ENCODE measurements around the gene MBNL2.

The MBNL2 gene

DNA sequence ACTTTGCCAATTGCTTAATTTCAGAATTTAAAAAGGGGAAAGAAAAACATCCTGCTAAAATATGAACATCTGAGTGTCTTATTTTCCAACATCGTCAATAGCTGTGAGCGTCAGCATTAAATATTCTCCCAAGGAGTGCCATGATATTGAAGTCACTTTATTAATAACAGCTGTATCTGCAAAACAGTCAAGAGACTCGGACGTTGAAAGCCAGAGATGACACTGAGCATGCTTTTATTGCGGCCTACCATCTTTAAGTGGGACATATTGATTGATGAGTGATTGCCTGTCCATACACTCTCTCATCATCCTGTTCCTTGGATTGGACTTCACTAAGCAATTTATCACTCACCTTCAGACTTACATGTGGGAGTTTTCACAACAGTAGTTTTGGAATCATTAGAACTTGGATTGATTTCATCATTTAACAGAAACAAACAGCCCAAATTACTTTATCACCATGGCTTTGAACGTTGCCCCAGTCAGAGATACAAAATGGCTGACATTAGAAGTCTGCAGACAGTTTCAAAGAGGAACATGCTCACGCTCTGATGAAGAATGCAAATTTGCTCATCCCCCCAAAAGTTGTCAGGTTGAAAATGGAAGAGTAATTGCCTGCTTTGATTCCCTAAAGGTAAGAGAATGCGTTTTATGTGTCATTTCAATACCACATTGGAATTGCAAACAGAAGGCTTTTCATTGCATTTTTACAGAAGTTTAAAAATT is 53.8 kb downstream of the MBNL2 start:
- no peak for DNase-seq

DNA sequence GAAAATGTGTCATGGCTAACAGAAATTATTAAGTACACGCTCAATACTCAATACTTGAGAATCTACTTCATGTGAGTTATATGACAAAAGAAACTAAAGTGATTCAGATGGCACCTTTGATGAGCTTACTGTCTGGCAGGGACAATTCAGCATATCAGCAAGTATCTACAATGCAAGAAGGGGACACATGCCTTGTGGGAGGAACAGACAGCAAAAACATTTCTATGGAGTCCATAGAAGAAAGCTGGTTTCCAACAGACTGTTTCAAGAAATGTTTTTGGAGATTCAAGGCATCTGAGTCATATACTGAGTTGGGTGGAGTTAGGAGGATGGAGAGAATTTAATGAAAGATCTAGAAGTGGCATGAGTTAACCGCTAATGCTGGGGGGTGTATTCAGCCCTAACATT is 54.7 kb downstream of the MBNL2 start:
- DNase-seq, result no peak

DNA sequence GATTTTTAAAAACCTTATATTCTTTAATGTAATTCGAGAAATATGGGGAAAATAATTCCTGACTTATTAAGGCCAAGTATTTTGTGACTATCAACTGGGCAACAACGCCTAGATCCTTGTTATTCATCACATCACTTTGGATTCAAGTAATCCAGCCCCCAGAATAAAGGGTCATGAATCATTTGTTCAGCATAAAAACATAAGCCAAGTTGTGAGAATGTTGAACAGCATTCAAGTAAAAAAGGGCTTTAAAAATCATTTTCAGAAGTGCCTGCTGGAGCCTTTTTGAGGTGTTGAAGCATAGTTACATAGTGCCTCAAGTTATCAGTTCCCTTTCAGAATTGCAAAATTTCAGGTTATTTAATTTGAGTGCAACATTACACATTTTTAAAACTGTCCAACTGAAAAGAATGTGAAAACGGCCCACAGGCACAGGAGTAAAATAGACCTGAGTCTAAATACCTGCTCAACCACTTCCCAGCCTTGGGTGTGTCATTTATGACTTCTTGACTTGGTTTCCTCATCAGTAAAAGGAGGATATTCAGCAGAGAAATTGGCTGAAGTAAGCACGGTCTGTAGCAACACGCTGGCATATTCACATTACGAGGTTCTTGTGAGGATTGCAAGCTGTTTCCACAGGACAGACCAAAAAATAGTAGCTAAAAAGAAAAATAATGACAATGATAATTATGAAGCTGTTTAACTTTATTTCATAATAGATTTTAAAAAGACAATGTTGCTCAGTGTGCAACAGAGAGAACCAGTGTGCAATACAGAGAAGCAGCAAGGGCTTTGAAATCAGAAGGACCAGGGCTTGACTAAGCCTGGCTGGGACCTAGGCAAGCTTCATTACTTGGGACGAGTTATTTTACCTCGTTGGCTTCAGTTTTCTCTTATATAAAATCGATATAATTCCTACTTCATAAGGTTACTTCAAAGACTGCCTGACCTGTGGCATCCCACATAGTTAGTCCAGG is 56.6 kb downstream of the MBNL2 start:
- DNase-seq, result no peak

DNA sequence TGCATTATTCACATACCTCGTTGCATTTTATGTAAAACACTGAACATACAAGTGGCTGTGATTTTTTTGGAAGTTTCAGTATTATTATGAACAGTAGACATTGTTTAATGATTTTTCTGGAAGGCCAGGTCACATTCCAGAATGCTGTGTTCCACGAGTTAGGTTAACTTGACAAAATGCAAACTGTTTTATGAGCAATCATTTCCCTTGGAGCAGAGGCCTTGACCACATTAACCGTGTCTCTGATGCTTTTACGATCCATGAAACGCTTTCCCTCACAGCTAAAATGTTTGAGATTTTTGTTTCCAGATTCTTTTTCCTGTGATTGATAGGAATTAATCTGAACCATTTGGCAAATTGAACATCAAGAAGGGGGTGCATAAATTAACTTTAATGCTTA is 57.8 kb downstream of the MBNL2 start:
- no peak for DNase-seq

DNA sequence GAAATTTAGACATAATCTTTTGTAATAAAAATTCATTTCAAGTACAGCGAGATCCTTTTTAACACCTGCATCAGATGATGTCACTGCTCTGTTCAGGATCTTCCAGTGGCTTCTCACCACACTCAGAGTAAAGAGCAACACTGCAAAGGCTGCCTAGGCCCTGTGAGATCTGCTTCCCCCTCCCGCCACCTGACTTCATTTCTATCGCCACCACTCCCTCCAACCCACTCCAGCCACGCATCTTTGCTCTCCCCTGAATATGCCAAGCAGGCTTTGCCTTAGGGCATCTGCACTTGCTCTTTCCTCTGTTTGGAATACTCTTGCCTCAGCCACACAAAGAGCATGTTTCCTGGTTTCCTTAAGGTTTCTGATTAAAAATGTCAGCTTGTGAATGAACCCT is 58.3 kb downstream of the MBNL2 start:
- no peak for DNase-seq

DNA sequence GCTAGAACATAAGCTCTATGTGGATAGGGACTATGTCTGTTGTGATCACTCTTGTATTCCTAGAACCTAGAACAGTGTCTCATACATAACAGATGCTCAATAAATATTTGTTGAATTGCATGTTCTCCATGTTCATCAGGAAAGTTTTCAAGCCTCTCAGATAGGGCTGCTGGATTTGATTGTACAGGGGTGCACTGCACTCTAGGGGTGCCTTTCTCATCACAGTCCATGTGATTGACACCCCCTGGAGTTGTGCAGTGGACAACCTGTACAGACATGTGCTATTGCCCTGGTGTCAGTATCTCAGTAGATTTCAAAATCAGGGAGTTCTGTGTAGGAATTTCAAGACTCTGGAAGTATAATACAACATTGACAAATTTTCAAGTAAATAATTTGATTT is 58.9 kb downstream of the MBNL2 start:
- DNase-seq, result no peak

DNA sequence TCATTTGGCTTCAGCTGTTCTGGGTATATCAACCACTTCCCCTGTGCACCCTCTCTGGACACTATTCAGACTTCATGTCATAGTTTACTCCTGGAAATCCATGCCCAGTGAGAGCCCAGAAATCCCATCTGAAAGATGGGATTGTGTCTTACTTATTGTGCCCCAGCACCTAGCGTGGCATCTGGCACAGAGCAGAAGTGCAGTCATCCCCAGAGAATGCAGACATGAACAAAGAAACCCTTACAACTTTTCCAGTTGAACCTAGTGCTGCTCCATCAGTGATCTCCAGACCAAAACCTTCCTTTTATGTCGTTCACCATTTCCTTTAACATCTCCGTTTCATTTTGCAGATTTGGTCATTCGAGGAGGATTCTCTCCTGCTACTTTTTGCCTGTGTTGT is 60.6 kb downstream of the MBNL2 start:
- no peak for DNase-seq

DNA sequence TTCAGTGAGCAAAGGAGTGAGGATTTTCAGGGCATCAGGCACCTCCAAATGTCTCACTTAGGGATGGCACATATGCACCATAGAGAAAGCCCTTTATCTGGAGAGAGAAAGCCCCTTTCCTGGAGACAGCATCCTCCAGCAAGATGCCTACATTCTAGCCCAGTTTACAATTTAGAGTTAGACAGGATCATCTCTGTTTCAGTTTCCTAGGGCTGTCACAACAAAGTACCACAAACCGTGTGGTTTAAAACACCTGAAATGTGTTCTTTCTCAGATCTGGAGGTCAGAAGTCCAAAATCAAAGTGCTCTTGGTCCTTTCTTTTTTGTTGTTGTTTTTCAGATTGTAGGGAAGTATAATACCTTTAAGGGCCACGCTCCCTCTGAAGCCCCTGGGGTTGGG is 61.8 kb downstream of the MBNL2 start:
- DNase-seq, result no peak

DNA sequence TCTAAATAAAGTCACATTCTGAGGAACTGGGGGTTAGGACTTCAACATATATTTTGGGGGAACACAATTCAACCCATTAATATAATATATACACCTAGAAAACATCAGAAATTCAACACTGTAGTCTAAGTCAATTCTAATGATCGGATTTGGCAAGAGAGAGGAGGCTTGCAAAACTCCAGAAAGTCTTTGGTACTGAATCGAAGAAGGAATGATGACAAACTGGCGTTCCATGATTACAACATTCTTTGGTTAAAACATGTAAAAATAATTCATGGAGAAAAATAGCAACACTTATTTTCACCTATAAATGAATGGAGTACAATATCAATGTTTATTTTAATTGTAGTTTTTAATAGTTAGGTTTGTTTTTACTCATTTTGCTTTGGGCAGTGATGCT is 62.4 kb downstream of the MBNL2 start:
- no peak for DNase-seq

DNA sequence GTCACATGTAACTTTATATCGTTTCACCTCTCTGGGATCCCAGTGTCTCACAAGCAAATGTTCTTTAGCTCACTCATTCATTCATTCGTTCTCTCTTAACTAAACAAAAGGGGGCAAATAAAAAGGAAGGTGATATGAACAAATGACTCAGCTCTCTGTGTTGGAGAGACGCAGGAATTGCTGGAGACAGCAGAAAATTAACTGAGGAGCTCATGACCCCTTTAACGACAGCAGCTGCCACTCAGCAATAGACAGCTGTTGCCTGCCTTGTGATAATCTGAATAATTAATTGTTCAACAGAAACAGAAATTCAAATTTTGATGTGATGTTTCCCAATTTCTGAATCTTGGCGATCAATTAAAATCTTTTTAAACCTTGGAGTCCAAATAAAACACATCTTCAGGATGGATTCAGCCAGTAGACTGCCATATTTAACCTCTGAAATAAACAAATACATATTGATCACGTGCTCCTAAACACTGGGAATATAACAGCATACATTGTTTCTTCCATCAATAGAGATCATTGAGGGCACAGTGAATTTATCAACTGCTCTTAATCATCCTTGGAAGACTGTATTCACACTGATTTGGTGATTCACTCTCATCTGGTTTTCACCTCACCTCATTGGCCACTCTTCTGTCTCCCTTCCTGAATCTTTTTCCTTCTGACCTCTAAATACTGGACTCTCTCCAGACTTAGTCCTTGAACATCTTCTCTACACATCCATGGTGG is 63.3 kb downstream of the MBNL2 start:
- no peak for DNase-seq

DNA sequence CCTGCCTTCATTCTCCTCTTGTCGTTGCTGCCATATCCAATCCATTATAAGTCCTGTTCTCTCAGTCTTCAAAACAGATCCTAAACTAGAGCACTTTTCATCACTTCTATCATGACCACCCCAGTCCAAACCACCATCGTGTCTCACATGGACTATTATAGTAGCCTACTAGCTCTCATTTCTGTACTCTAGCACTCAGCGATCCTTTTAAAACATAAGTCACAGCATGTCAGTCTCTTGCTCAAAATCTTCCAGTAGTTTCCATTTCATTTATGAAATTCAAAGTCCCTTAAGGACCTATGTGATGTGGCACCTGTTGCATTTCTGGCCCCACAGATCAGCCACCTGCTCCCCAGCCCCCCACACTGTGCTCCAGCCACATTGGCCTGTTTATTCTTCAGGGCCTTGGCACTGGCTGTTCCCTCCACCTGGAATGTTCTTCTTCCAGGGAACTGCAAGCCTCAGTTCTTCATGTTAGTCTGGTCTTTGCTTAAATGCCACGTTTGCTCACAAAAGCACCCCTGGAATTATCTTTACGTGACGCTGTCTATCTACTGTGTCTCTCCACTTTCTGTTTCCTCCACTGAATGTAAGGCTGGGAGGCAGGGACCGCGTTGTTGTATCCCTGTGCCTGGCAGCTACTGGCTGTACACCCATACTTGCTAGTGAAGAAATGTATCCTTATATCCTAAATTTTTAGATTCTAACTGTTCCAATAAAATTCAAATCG is 64.3 kb downstream of the MBNL2 start:
- DNase-seq, result no peak

DNA sequence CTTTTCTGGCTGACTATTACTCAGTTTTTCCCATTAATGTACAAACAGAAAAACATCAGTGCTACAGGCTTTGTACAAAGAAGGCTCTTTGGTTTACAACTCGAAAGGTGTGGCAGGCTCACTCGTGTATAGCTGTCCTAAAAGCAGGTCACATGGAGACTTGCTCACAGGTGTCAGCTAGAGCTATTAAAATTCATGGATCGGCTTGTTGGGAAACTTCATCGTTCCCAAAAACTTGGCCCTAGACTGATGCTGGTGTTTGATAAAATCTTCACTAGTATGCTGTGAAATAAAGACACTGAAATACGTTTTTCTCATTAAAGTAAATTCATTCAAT is 64.9 kb downstream of the MBNL2 start:
- DNase-seq, result no peak

DNA sequence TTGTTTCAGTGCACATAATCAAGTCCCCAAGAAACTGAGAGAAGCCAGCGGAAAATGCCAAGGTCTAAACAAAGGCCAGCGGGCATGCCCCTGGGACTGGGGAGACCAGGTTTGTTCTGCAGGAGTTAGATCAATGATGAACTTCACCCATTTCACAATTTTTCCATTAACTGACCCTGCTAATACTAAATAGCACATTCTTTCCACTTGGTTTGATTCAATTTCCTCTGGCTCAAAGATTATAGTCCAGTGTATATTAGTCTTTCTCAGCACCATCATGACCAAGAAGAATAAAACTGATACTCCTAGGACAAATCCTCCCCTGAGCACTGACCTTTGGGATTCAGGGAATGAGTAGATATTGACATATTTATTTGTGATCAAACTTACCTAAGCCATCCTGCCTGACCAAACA is 66.4 kb downstream of the MBNL2 start:
- DNase-seq, result no peak

DNA sequence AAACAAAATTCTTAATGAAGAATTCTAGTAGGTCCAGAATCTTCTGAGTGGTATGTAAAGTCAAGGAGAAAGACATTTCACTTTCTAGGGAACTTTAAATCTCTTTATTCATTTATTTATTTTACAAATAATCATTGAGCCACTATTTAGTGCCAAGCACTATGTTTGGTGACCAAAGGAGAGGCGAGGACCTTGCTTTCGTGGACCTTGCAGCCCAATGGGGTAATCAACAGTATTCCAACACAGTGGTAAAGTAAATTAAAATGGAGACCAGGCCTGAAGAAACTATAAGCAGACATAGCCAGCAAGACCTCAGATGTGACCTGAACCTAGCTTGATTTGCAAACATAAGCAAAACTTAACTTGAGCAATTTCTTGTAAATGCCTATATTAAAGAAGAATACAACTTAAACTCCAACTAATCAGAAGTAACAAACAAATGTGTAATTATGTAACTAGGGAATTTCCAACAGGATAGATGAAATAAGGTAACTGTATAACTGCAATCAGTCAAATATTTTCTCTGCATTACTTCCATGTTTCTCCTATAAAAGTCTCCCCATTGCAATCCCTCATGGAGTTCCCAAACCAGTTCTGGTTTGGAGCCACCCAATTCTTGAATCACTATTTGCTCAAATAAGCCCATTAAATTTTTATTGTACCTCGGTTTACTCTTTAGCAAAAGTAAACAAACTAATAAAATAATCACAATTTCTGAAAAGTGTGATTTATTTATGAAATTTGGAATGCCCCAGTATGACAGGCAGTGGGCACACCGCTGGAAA is 67.6 kb downstream of the MBNL2 start:
- DNase-seq, result no peak

DNA sequence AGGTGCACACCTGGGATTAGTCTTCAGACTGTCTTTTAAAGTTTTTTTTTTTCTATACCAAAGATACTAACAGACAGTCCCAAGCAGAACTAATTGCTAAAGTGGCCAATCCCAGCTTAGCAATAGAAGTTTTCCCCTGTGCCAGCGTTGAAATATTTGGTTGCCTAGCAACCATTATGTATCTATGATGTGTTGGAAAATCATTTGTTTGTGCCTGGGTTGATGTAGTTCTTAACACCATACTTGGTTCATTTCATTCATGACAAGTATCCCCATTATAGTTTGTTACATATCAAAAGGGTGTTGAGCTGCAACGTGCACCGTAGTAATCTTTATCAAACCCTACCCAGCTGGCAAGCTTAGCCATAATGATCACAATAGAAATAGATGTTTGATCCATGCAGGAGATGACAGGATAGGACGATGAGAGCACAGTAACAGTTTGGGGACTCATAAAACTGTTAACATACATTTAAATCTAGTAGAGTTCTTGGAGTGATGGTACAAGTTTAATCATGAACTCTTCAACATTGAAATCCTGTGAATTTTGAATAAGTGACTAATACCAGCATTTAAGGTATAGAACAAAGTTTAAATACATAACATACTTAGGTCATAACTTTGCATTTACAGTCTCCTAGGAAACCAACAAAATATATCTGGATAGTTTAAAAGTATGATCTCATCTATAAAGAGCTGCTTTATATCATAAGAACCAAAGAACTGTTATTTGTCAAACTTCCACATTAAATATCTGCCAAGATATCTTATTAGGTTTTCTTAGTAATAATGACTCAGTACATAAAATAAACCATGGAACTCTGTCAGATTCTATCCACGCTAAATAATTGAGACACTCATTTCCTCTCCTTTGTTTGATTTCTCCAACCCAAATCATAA is 73.4 kb downstream of the MBNL2 start:
- no peak for DNase-seq

DNA sequence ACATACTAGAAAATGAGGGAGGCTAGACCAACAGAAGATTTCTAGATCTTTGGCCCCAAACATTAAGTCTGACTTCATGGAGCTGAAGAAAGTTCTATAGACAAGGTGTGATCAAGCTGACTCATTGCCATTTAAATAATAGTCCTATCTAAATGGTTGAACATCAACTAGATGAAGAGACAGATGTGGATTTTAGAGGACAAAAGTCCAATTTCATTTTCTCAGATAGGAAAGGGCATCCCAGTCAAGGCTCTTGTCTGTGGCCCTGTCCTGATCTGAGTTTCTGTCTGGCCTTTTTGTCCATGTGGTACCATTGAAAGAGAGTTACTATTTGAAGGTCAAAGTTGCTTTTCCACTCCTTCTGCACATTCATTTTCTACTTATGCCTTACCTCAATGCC is 74.6 kb downstream of the MBNL2 start:
- DNase-seq, result no peak

DNA sequence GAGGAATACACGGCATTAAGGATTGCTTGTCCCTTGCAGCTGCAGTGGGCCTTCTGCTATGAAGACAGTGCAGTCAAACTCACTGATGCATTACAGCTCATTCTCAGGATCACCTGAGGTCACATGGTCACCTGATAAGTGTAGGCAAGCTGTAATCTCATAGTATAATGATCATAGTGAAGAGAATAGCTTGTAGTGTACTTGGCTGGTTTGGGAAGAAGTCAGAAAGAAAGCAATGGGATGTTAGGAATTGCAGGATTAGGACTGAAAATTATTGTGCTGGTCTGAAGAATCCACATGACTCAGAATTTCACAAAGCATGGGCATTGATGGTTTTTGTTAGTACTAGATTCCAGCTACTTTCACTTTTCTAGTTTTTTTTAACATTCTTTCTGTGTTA is 76.7 kb downstream of the MBNL2 start:
- DNase-seq, result no peak

DNA sequence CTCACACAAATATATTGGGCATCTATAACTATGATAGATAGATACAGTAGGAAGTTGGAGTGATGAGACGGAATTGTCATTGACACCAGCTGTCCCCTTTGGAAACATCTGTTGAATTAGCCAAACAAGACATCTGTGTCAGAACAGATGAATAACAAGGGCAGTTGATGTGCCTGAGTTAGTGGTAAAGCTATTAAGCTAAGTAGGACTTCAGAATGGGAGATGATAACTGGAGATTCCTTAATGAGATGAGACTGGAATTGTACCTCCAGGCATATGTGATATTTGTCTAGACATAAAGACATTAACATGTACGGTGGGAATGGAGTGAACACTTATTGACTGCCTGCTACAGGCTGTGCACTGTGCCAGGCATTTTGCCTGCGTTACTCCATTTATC is 78.7 kb downstream of the MBNL2 start:
- DNase-seq, result no peak

DNA sequence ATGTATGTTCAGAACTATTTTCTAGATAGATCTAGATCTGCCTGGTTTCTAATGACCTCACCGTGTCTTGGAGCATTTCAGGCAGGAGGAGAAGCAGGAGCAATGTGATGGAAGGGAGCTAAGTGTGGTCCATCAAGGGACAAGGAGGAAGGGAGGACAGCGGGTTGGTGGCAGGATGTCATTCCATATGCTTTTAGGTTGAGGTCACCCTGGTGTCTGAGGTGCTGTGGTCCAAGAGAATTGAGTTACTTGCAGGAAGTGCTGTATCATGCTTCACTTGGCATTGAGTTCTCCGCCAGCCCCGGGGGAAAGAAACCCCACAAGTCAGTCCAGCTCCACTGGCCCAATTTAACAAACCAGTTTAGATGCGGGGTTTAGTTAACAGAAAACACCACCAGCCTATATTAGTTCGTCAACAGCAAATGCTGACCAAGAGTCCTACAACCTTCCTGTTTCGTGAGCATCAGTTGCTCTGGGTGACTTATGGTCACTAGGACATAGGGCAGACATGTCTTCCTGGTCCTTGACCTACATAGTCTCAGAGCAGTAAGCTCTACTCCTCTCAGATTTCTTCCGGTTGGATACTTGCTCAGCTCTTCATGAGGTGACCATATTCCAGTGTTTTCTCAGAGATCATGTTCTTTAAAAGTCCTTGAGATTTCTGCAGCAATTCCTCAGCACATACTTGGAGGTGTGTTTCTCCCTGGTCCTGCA is 79.4 kb downstream of the MBNL2 start:
- no peak for DNase-seq

DNA sequence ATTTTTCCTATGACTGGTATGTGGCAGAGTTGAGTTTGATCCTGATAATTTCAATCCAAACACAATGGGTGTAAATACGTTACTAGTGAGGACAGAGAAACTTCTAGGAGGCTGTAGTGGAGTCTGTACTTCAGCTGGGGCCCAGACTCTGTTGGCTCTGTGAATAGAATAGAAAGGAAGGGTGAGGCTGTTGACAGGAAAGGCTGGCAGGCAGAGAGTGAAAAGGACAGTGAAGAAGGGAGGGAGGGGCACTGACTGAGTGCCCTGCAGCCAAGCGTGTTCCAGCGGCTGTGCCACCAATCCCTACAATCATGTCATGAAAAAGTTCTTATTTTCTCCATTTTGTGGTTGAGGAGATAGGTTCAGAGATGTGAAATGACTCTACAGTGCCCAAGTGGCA is 80.5 kb downstream of the MBNL2 start:
- DNase-seq, result no peak

Data from NCI-H1105 treated with DMSO at 0.1 percent for 48 hours (cell line).